Measurements from ENCODE around the gene WDR45B. TPM values are rescaled to one million over a fixed set of nuclear protein-coding genes. Genes with fewer than 3 reads are reported as not detected.

WDR45B gene
- total RNA-seq, 1 donor from 2014 or later, result 65.1 TPM

DNA sequence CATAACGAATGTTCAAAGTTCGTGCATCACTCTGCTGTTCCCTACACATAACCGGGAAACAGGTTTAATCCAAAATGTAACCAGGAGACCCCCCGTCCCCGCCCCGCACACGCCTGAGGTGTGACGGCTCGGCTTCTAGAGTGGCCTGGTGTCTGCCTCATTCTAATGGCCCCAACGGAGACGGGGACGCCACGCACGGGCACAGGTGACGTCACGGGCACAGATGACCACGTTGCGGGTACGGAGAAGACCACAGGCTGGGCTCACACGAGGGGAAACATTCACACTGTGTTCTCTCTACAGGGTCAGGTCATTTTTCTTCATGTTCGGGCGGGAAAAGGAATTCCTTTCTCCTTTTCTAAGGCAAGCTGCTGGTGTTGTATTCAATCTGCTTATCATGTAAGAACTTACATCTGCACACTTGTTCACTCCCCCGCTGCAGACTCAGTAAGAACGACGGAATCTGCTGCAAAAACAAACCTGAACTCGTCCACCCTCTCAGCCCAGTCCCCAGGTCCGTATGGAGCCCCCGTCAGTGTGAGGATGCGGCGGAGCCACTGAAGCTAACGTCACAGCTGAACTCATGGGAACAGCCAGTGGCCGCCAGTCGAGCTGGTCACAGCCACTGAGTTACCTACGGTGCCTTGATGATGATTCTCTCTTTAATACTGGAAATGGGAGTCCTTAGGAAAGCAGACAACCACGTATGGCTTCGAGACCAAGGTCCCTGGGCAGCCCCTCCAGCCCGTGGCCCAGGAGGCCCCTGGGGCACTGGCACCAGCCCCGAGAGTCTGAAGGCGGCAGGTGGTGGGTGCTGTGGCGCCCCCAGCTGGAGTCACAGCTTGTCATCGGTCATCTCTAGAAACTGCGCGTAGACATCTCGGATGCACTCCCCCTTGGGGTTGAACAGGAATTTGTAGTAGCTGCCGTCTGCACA, 32.9 kb downstream of the WDR45B start:
- TF ChIP-seq, protein P1, sequence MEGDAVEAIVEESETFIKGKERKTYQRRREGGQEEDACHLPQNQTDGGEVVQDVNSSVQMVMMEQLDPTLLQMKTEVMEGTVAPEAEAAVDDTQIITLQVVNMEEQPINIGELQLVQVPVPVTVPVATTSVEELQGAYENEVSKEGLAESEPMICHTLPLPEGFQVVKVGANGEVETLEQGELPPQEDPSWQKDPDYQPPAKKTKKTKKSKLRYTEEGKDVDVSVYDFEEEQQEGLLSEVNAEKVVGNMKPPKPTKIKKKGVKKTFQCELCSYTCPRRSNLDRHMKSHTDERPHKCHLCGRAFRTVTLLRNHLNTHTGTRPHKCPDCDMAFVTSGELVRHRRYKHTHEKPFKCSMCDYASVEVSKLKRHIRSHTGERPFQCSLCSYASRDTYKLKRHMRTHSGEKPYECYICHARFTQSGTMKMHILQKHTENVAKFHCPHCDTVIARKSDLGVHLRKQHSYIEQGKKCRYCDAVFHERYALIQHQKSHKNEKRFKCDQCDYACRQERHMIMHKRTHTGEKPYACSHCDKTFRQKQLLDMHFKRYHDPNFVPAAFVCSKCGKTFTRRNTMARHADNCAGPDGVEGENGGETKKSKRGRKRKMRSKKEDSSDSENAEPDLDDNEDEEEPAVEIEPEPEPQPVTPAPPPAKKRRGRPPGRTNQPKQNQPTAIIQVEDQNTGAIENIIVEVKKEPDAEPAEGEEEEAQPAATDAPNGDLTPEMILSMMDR (IDR thresholded peaks at IDR 0.05), result no peak
- ATAC-seq (no peak), DNase-seq (no peak)
- peaks cover 4% of the 10 kb centered on the region for H3K4me1 ChIP-seq
- no peaks in the 10 kb centered on the region for H3K27me3 ChIP-seq
- no peak overlapping the region for H3K27ac ChIP-seq
- H3K36me3 ChIP-seq, result peaks cover 61% of the 10 kb centered on the region
- intact Hi-C loops (cut with DNase I), result no loop called here
- H3K4me3 ChIP-seq, result no peak overlapping the region
- no peaks in the 10 kb centered on the region for H3K9me3 ChIP-seq

DNA sequence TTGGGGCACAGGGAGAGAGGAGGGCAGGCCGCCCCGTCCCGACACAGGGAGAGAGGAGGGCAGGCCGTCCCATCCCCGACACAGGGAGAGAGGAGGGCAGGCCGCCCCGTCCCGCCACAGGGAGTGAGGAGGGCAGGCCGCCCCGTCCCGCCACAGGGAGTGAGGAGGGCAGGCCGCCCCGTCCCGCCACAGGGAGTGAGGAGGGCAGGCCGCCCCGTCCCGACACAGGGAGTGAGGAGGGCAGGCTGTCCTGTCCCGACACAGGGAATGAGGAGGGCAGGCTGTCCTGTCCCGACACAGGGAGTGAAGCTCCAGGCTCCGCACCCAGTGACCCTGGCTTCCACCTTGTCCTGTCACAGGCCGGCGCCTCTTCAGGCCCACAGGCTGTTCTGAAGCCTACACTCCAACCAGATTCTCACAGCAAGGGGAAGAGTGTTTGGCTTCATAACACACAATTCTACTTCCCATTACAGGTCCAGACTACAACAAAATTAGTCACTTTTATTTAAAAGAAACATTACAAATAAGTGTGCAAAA, 34.1 kb downstream of the WDR45B start:
- Histone ChIP-seq H3K27ac (no peak overlapping the region), H3K9me3 (no peaks in the 10 kb centered on the region), H3K4me1 (peaks cover 4% of the 10 kb centered on the region), H3K4me3 (no peak overlapping the region), H3K27me3 (no peaks in the 10 kb centered on the region), H3K36me3 (peaks cover 57% of the 10 kb centered on the region)
- DNase-seq, result no peak
- ATAC-seq, result no peak
- intact Hi-C loops (cut with DNase I), result no loop called here
- TF ChIP-seq, protein P1 (IDR thresholded peaks at IDR 0.05), result no peak

DNA sequence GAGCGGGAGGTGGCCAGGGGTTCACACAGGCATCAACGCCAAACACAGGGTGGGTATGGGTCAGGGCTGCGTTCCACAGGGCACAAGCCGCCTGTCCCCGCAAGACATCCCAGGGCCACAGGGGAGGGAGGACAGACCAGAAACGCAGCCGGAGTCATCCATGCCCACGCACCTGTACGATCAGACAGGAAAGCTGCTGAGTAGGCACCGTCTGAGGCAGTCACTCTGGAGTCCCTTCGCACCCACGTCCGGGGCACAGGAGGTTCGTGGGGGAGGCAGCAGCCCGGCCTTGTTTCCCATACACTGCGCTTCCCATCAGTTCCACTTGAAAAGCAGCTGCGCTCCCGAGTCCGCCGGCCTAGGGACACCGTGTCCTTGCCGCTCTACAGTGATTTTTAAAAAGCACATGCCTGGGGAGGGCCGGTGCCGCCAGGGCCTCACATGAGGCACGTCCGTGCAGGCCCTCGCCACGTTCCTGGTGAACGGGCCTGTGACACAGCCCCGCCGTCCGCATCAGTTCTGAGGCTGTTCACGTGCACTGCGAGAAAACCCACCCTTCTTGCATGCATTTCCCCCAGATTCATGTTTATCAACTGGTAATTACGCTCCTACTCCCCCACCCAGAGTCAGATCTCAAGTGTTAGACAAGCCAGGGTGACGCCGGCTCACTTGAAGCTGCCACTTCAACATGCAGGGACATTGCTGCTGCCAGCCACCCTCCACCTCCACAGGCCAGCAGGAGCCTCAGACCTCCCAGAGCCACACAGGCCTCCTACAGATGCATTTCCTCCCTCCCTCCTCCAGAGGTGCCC, 34.8 kb downstream of the WDR45B start:
- no peaks in the 10 kb centered on the region for H3K27me3 ChIP-seq
- H3K4me1 ChIP-seq, result peaks cover 4% of the 10 kb centered on the region
- no peaks in the 10 kb centered on the region for H3K9me3 ChIP-seq
- peaks cover 50% of the 10 kb centered on the region for H3K36me3 ChIP-seq
- intact Hi-C loops (cut with DNase I), result no loop called here
- no peak overlapping the region for H3K27ac ChIP-seq
- H3K4me3 ChIP-seq, result no peak overlapping the region
- ATAC-seq (peak; percentile 78), DNase-seq (no peak)
- TF ChIP-seq, protein P1 (IDR thresholded peaks at IDR 0.05), result no peak

DNA sequence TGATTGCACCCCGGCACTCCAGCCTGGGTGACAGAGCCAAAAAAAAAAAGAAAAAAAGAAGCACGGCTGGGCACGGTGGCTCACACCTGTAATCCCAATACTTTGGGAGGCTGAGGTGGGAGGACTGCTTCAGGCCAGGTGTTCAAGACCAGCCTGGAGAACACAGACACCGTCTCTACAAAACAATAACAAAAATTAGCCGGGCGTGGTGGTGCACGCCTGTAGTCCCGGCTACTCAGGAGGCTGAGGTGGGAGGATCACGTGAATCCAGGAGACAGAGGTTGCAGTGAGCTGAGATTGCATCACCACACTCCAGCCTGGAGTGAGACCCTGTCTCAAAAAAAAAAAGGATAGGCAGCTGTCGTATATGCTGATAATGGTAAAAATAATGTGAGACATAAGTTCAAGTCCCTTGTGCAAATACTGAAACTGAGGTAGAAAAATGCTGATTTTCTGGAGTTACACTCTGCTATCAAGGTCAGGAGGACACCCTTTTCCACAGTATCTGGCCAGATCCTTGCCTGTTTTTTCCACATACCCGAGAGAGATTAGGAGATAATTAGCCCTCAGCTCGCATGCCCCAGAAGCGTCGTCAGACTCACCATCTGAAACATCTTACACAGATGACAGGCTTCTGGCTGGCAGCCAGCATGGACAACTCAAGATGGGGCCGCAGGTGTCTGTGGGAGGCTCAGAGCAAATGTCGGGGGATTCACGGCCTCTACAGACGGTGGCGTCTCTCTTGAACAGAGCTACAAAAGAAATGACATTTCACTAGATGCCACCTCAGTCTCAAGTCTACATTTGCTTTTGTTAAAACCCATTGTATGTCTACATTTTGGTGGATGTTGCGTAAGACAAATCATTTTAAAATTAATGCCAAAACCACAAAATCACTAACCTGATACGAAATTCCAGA, 36.8 kb downstream of the WDR45B start:
- TF ChIP-seq, protein P1 (IDR thresholded peaks at IDR 0.05), result no peak
- H3K27ac ChIP-seq, result no peak overlapping the region
- H3K27me3 ChIP-seq, result no peaks in the 10 kb centered on the region

DNA sequence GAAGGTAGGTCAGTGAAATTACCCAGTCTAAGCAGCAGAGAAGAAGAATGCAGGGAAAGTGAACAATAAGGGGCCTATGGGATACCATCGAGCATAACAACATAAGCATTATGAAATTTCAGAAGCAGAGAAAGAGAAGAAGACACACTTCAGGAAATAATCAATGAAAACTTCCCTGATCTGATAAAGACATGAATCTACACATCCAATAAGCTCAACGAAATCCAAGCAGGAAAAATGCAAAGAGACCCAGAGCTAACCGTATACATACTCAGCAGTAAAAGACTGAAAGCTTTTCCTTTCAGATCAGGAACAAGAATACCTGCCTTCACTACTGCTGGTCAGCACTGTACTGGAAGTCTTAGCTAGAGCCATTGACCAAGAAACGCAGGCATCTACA, 38.6 kb downstream of the WDR45B start:
- no peak for ATAC-seq
- Histone ChIP-seq H3K36me3 (peaks cover 18% of the 10 kb centered on the region), H3K9me3 (no peaks in the 10 kb centered on the region), H3K27ac (no peak overlapping the region), H3K27me3 (no peaks in the 10 kb centered on the region), H3K4me3 (no peak overlapping the region), H3K4me1 (peaks cover 10% of the 10 kb centered on the region)
- TF ChIP-seq, protein P1 (IDR thresholded peaks at IDR 0.05), result no peak
- no peak for DNase-seq
- intact Hi-C loops (cut with DNase I), result no loop called here

More for the DNA sequence above, 36.8 kb downstream of the WDR45B start:
- DNase-seq (no peak), ATAC-seq (no peak)
- intact Hi-C loops (cut with DNase I), result no loop called here
- Histone ChIP-seq H3K4me3 (no peak overlapping the region), H3K9me3 (no peaks in the 10 kb centered on the region), H3K36me3 (peaks cover 29% of the 10 kb centered on the region), H3K4me1 (peaks cover 4% of the 10 kb centered on the region)

All from upper lobe of right lung (tissue), 1 donor.